NCI-H2171 treated with DMSO at 0.1 percent for 48 hours (cell line): ENCODE measurements around the gene TNFSF8.

Experiments
- DNase-seq: peaks from one replicate; lab custom pipeline; 2025; lab: John Stamatoyannopoulos, UW

TNFSF8 gene

DNA sequence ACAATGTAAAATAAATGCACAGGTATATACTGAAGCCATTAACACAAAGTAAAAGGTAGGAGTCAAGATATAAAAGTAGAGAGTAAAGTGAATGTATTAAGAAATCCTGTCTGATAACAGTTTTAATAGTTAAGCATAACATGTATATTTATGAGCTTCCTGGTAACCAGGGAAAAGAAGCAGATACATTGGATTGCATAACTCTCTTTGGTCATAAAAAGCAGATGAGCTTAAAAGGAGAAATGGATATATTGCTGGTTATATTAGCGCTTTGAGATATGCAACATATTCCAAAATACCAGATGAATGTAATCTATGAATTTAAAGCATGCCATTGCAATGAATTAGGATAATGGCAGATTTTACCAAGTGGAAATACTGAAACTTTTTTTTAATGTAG, 6.2 kb upstream of the TNFSF8 start:
- no peak for DNase-seq

DNA sequence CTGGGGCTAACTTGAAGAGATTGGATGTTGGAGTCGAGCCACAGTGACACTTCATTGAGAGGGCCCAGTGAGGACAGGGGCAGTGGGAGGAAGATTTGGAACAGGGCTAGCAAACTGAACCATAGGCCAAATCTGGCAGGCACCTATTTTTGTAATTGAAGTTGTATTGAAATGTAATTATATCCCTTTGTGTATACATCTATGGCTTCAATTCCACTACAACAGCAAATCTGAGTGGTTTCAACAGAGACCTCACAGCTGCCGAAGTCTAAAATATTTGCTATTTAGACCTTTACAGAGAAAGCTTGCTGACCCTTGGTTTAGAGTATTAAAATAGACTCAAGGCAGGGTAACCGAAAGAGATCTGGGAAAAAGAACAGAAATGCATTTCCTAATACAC, 4.7 kb upstream of the TNFSF8 start:
- DNase-seq, result no peak

DNA sequence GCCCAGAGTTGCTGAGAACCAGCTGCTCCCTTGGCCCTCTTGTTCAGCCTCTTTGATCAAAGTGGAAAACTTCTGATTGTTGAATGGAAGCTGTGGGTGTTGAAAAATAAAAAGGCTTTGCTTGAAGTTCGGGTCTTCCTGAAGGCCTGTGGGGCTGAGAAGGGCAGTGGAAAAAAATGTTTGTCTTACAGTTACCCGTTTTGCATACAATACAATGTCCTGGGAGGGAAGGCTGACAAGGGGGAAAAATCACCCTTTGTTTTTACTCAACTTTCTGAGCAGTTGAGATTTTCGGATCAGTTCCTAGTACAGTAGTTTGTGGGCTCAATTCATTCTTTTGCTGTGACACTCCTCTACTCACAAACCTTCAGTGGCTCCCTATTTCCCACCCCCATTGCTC, 2.1 kb upstream of the TNFSF8 start:
- DNase-seq, result no peak

DNA sequence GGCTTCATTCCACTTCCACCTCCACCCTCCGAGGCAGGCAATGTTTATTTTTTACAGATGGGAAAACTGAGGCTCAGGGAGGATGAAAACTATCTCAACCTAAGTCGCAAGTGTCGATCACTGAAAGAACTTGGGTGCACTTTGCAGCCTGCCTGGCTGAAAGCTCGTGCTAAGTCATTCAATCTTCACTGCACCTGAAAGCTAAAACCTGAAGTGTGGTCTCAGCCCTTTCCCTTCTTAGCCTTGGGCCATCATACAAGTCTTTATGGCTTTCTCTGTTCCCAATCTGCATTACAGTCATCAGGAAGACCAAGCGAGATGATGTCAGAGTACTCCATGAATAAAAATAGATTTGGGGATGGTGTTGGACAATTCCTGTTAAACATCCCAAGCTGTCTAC, 1.0 kb upstream of the TNFSF8 start:
- no peak for DNase-seq

DNA sequence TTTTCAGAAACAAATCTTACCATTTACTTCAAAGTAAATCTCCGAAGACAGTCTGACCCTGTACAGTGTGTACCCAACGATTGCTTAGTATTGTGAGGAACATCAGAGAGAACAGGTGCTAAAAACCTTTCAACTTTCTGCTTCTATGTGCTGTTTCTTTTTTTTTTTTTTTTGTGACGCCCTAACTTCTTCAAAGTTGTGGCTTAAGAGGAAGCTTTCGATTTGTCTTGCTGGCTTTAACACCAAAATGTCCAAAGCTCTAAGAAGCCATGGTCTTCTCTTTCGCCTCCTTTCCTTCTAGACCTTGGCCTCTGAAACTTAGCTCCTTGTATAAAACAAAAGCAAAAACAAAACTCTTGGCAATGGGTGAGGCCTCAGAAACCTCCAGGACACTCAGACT, 1.2 kb downstream of the TNFSF8 start:
- DNase-seq, result no peak

DNA sequence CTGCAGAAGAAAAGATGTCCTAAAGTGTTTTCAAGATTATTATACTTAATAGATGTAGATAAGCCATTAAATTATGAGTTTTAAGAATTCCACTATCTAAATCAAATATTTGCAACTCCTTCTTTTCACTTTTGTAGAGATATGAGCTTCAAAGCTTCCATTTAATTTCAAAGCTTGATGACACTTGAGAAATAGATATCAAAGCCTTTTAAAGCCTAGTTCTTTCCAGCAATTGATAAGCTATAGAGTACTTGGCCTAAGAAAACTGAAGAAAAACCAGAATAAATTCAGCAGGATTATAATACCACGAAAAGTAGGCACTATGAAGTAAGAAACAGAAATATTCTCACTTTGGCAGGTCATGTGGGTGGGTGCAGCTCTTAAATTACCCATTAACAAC, 1.7 kb downstream of the TNFSF8 start:
- no peak for DNase-seq

DNA sequence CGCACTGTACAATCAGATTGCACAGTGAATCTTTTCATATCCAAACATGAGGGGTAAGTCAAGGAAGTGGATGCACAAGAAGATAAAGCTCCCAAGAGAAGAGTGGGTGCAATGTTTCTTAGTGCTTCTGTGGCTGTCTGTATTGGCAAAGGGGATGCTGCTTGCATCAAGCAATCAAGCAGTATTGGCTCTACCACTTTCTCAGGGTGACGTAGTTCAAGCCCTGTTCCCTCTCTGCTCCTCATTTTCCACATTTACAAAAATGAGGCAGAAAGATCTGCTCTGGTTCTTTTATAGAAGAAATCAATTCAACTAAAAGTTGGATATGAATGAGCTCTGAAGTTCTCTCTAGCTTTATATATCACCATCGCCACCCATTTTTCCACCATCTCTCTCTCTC, 2.3 kb downstream of the TNFSF8 start:
- no peak for DNase-seq

DNA sequence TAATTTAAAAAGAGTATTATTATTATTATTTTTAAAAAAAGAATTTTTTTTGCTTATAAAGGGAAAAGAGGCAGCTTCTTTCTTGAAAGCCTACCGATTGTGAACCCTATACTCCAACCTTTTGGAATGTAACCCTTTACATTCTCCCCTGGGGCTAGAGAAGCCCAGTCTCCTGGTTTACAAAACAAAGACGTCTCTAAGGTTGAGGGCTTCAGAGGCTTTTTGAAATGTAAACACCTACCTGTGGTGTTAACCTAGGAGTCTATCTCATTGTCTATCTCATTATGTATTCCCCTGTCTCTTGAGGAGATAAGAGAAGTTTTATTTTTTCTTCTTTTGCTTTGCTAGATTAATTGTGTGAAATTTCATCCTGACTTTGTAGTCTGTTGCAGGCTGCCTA, 4.7 kb downstream of the TNFSF8 start:
- DNase-seq, result no peak

DNA sequence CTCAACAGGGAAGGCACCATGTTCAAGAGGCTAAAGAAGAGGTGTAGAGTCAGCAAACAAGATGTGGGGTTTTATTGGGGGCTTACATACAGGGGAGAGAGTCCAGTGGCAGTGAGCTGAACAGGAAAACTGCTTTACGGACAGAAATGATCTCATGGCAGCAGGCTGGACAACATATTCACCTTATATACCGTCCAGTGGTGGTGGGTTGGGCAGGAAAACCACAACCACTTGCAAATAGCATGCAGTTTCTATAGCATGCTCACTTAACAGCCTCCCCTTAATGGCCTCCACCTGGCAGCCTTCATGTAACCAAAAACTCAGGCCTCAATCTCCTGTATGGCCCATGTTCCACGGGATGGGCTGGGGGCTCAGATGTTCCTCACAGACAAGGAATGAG, 5.4 kb downstream of the TNFSF8 start:
- no peak for DNase-seq

DNA sequence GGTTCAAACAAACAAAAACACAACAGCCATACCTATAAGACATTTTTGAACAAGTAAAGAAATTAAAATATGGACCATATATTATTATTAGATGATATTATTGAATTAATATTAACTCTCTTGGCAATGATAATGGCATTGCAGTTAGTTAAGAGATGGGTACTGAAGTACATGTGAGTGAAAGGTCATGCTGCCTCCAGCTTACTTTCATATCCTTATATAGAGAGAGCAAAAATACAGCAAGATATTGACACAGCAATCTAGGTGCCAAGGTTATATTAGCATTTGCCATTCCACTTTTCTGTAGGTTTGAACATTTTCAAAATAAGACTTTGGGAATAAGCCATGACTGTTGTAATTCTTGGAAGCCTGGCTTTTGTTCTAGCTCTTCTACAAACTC, 6.1 kb downstream of the TNFSF8 start:
- DNase-seq, result no peak

DNA sequence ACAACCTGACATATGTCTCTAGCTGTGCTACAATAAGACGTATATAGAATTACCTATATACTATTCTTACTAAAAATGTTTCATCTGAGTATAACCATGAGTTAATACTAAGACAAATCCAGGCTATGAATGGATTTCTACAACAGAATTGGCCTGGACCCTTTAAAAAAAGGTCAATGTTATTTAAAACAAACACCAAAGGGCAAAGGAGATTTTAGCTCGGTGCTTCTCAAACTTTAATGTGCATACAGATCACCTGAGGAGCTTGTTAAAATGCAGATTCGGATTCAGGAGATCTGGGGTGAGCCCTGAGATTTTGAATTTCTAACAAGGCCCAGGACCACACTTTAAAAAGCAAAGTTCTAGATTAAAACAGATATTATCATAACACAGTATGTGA, 6.5 kb downstream of the TNFSF8 start:
- DNase-seq, result no peak

DNA sequence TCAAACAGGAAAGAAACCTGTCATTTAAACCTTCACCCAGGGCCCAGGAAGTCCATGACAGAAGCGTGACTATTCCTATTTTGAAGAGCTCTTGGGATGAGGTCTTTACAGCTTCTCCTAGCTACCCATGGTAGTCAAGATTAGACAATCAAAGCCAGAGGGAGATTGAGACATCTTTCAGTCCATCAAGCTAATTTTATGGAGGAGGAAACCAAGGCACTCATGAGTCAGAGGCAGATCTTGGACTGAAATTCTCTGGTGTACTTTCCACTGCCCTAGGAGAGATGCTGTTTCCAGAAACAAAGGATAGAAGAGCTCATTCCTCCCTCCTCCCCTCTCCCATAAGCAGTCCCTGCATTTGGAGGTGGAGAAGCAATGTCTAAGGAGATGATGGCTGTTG, 9.2 kb downstream of the TNFSF8 start:
- DNase-seq, result no peak

DNA sequence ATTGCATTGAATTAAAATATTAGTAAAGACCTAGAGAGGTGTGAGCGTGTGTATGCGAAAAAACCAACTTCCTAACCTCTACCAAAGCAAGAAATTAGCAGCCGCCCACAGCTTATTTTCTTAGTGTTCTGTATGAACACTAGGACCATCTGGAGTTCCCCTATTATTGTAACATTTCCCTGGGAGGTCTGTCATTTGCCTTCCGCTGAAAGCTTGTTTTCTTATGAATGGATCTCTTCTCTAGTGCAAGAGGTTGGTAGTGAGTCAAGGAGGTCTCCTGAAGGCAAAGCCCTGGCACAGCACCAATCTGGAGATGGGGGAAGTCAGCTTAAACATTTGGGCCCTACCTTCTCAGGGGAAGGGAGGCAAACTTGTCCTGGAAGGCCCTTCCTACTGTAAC, 10.8 kb downstream of the TNFSF8 start:
- peak; percentile 79 for DNase-seq

DNA sequence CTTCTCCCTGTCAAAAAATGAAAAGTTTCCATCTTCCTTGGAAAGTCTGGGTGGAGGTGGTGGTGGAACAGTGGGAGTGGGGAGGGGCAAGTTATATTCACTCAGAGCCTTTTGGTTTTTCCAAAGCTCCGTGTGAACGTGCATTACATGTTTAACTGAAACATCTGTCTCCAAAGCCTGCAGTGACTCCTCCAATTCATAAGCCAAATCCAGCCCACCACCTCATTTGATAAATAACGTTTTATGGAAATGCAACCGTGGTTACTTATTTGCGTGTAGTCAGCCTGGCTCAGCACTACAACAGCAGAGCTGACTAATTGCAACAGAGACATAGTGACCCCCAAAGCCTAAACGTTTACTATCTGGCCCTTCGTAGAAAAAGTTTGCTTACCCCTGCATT, 13.9 kb downstream of the TNFSF8 start:
- no peak for DNase-seq

DNA sequence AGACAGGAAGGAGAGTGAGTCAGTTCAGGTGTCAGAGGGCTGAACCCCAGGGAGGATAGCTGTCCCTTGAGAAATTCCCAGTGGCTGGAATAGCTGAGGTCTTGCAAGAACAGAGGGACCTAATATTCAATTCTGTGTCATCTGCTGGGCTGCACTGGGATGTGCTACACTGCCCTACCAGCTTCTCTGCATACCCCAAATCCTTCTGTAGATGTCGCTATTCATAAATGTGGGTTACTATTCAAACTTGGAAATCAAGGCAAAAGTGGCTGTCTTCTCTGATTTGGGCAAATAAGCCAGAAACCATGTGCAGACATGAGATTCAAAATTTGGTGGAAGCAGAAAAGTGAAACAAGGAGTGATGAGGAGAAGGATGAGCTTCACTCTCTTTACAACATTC, 16.3 kb downstream of the TNFSF8 start:
- no peak for DNase-seq

DNA sequence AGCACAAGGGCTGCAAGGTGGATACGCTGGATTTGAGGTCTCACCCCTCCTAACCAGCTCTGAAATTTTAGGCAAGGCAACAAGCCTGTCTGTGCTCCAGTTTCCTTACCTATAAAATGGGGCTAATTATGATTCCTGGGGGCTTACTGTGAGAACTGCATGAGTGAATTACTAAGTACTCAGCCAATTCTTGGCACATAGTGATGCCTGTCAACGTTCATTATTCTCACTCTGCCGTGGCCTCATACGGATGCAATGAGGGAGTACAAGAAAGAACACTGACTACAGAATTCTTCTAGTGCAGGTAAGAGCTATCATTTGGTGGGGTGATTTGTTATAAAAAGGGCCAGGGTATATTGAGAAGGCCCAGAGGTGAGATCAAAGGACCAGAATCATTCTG, 16.7 kb downstream of the TNFSF8 start:
- no peak for DNase-seq

DNA sequence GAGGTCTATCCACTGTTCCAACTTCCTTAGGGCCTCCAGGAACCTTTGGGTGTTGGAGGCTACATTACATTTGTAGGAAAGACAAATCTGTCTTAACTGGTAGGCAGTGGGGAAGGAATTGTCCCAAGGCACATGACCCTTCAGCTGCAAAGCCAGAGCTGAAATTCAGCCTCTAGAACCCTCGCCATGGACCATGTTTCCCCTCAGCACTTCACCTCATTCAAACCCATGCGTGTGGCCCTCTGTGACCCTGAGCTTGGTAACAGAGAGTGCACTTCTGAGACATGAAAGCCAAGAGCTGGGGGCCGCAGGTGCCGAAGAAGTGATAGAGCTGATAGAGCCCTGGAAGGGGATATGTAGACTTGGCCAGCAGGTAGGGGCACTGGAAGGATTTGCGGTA, 17.2 kb downstream of the TNFSF8 start:
- no peak for DNase-seq

DNA sequence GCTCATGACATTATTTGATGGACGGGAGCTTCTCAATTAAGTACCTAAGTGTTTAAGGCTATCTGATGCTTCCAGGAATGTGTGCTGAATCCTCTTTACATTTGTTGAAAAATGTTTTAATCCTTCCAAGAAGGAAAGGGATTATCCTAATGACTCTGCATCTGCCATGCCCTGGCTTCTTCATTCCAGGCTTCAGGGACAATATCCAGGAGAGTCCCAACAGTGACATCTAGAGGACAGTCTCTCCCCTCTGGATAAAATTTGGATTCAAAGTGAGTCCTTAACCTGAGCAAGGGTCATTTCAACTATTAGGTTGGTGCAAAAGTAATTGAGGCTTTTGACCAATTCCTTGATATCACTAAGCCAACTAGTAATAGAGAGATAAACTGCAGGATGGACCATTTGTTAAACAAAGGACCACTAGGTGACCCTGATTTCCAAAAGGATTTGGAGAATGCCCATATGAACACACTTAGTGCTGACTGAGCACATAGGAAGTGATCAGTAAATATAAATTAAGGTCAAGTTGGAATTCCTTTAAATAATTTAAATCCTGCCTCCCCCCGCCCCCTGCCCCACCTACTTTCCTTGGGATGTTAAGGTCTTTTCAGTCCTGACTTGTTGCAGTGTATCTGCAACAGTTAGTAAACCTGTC, 19.1 kb downstream of the TNFSF8 start:
- DNase-seq, result peak; percentile 84

DNA sequence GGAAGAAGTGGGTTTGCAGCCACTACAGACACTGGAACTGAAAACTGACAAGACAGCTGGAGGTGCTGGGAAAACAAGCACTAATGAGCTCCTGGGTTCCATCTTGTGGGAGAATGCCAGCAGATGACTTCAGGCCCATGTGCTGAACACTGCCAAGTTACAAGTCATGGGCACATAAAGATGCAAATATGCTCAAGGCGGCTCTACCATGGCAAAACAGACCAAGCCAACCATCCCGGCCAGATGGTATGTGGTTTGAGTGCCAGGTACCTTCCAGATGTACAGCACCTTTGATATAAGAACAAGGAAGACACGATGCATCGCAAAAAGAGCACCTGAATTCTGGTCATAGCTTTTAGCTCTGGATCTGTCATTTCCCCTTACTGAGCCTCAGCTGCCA, 19.9 kb downstream of the TNFSF8 start:
- peak; percentile 95 for DNase-seq

DNA sequence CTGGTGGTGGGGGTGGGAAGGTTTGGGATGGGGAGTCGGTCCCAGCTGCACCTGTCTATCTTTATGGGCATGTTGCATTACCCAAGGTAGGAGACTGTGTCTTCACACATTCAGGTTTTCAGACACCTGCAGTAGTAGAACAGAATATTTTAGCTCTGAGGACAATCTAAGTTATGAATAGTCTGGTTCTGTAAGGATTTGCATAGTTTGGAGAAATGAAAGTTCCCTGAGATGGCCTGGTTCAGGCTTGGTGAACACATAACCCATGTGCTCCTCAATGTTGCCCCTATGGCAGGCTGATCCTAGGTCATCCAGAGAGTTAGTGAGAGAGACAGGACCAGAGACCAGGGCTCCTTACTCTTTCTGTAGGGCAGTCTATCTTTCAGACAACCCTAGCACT, 20.7 kb downstream of the TNFSF8 start:
- no peak for DNase-seq

DNA sequence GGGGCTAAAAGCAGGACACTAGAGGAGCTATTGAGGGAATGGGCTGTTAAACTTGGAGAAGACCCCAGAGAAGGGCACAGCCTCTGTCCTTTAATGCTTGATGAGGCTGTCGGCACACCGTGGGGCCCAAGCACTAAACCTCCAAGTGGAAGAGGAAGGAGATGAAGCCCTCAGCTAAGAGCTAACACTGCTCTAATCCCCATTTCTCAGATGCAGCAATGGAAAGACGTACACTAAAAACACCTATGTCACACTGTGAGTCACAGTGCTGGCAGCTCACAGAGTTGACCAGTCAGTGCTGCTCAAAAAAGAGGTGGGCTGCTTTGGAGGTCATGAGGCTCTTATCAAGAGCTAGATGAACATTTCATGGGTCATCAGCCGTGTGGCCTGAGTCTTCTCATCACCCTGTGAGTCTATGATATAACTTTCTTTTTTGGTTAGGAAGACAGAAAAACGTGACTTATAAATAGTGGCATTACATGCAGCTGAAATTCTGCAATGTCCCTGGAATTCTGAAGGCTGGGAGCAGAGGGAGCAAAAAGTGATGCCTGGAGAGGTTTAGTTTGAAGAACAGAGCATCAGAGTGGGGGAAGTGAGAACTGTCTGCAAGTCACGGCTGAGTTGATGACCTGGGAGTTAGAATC, 21.5 kb downstream of the TNFSF8 start:
- DNase-seq, result peak; percentile 15

DNA sequence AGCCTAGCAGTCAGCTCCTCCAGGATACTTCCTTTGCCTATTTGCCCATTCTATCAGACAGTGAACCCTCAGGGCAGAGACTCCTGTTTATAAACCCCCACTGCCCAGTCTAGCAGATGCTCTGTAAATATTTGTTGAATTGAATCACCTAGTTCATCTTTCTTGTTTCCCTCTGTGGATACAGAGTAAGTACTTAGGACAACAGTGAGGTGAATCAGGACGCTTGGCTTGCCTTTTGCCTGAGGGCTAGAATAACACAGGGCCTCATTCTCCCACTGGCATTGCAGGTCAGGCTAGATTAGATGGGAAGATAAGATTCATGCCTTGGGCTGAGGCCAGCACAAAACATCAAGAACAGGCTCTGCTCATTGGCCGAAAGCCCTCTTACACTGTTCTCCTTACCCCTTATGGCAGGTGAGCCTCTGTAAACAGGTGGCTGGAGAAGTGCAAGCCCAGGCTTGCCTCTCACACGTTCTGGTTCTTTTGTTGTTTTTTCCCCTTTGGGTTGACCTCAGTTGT, 22.2 kb downstream of the TNFSF8 start:
- peak; percentile 92 for DNase-seq

DNA sequence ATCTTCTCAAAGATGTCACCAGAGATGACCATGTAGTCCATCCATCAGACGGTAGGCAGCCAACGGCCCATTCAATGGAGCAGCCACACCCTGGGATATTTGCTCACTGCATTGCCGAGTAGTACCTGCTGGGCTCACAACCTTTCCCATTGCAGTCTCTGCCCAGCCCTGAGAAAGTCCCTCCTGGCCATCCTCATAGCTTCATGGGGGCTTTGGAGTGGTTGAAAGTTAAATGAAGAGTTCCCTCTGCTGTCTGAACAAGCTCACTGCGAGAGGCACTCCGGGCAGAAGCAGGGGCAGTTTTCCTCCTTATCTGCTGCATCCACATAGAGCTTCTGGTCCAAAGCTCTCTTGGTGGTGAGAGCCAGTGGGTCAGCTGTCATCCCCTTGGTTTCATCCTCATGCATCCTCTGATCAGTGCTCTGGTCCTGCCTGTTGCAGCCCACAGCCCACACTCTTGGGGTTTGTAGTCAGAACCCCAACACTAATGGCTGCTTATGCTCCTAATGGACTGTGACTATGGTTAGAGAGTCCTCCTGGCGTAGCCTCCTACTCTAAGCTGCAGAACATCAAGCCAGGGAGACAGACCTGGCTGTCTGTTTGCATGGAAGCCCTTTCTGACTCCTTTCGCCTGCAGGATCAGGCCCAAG, 23.3 kb downstream of the TNFSF8 start:
- peak; percentile 58 for DNase-seq
